K562 (cell line): ENCODE measurements around the gene CAPRIN2. TPM values are rescaled to one million over a fixed set of nuclear protein-coding genes. Genes with fewer than 3 reads are reported as not detected.

Experiments
- ATAC-seq: fragments of 200-7000 bp; cut with Tn5 transposase; 3 replicates; pipeline ENCODE4 v1.9.1; 2020; ENCODE audit warnings: moderate library complexity
- BruUV-seq: library from RNA; stranded (reverse); fragments of 400-500 nt; replicated peaks from 2 replicates; lab custom pipeline; 2021; lab: Mats Ljungman, UMichigan
- CTCF ChIA-PET: fragments of 300-600 bp; formaldehyde crosslinking; extraction: SDS; loops from one replicate; lab custom pipeline; 2021; ENCODE audit warnings: low intra/inter-chr PET ratio; lab: Yijun Ruan, JAX
- POLR2A ChIA-PET: fragments of 300-600, 350-650 bp; sonication (Branson Sonifier 250); formaldehyde crosslinking; extraction: SDS; loops from one replicate; lab custom pipeline; 2021; ENCODE audit warnings: antibody characterized with exemption, inconsistent platforms; lab: Yijun Ruan, JAX
- DNase-seq, 4 experiments: peaks; one replicate each; pipeline versions ENCODE4 v3.0.0 to v3.0.0-alpha.2; 2011 to 2018; ENCODE audit warnings: low spot score in 3 of 4, mixed read lengths in 3 of 4; ENCODE audit errors: extremely low read depth in 1 of 4
- FAIRE-seq: peaks from 2 replicates; lab custom pipeline; 2011; peaks lifted over from hg19 to GRCh38; lab: Jason Lieb, UNC
- H2AFZ ChIP-seq: 2 replicates; pipeline ENCODE4 v1.6.0; 2011; ENCODE audit warnings: low read depth, low read length, control low read depth, inconsistent platforms
- H3K27ac ChIP-seq: fragments of 200-600 bp; 3 replicates; pipeline ENCODE4 v1.8.0; 2011; ENCODE audit warnings: low read depth, mild to moderate bottlenecking, control low read depth, inconsistent platforms, low read length, moderate library complexity, mixed read lengths; ENCODE audit errors: extremely low read depth
- H3K27me3 ChIP-seq, 2 experiments: fragments of 300-600 bp in 1 of 2; 2 replicates in 1 of 2; 3 replicates in 1 of 2; pipeline versions ENCODE4 v1.6.0 to v1.8.0; 2011; ENCODE audit warnings: inconsistent platforms in 2 of 2, low read length in 2 of 2, mild to moderate bottlenecking in 1 of 2, mixed read lengths in 1 of 2, moderate library complexity in 1 of 2; ENCODE audit not compliant: control insufficient read depth in 2 of 2, insufficient read depth in 2 of 2
- H3K36me3 ChIP-seq: fragments of 300-600 bp; 3 replicates; pipeline ENCODE4 v1.8.0; 2011; ENCODE audit warnings: mild to moderate bottlenecking, low read length, inconsistent platforms; ENCODE audit not compliant: control insufficient read depth, insufficient read depth
- H3K4me1 ChIP-seq, 2 experiments: fragments of 200-600 bp in 1 of 2; replicated peaks in 1 of 2; 2 replicates in 1 of 2; 3 replicates in 1 of 2; pipeline versions ENCODE4 v1.5.1 to v1.8.0; 2011; ENCODE audit warnings: inconsistent platforms in 2 of 2, low read length in 2 of 2, mild to moderate bottlenecking in 1 of 2, mixed read lengths in 1 of 2, moderate library complexity in 1 of 2; ENCODE audit not compliant: control insufficient read depth in 2 of 2, insufficient read depth in 2 of 2
- H3K4me2 ChIP-seq: 2 replicates; pipeline ENCODE4 v1.6.1; 2011; ENCODE audit warnings: low read length, control low read depth, inconsistent platforms, mixed read lengths; ENCODE audit not compliant: insufficient read depth
- H3K4me3 ChIP-seq: fragments of 200-600 bp; sonication (generic), shearing (Covaris generic); 2 replicates; pipeline ENCODE4 v1.5.1; 2016; ENCODE audit warnings: control low read depth, inconsistent platforms
- H3K79me2 ChIP-seq: fragments of 200-600 bp; 3 replicates; pipeline ENCODE4 v1.8.0; 2011; ENCODE audit warnings: low read length, inconsistent platforms; ENCODE audit not compliant: control insufficient read depth, insufficient read depth
- H3K9ac ChIP-seq, 2 experiments: 2 replicates each; pipeline versions ENCODE4 v1.6.0 to v1.6.1; 2011; ENCODE audit warnings: low read depth in 2 of 2, low read length in 2 of 2, control low read depth in 1 of 2, inconsistent platforms in 1 of 2, mild to moderate bottlenecking in 1 of 2, mixed read lengths in 1 of 2; ENCODE audit not compliant: insufficient read depth in 1 of 2
- H3K9me1 ChIP-seq: one replicate; pipeline ENCODE4 v1.6.0; 2011; ENCODE audit warnings: inconsistent platforms, mild to moderate bottlenecking, low read length, moderate library complexity; ENCODE audit not compliant: control insufficient read depth, insufficient read depth
- H3K9me3 ChIP-seq: replicated peaks from 2 replicates; pipeline ENCODE4 v1.5.1; 2011; ENCODE audit warnings: low read depth, low read length, inconsistent platforms; ENCODE audit not compliant: control insufficient read depth, insufficient read depth
- H4K20me1 ChIP-seq: replicated peaks from 2 replicates; pipeline ENCODE4 v1.6.1; 2011; ENCODE audit warnings: low read length, inconsistent platforms, mixed read lengths; ENCODE audit not compliant: control insufficient read depth, insufficient read depth
- CCNT2 ChIP-seq: IDR thresholded peaks from 2 replicates; pipeline ENCODE4 v1.6.1; 2011; ENCODE audit warnings: borderline replicate concordance, low read depth, mild to moderate bottlenecking, moderate library complexity, mixed read lengths, low read length; ENCODE audit not compliant: insufficient read length; ENCODE audit errors: extremely low read depth
- COPS2 ChIP-seq: fragments of 450-650 bp; conservative IDR thresholded peaks from 2 replicates; pipeline ENCODE4 v1.6.1; 2016; ENCODE audit warnings: mild to moderate bottlenecking, moderate library complexity
- CUX1 ChIP-seq: fragments of 200-800 bp; sonication (Bioruptor generic); IDR thresholded peaks from 2 replicates; pipeline ENCODE4 v1.6.1; 2016; ENCODE audit warnings: missing genetic modification characterization, missing compliant biosample characterization
- HMGXB4 ChIP-seq: sonication (generic); formaldehyde crosslinking; IDR thresholded peaks from 2 replicates; pipeline ENCODE4 v1.8.1; 2023; ENCODE audit warnings: mild to moderate bottlenecking, missing genetic modification reagents
- POLR2AphosphoS5 ChIP-seq: IDR thresholded peaks from 2 replicates; pipeline ENCODE4 v1.6.1; 2011; ENCODE audit warnings: mild to moderate bottlenecking, low read depth, low read length, moderate library complexity; ENCODE audit not compliant: control insufficient read depth, insufficient read depth
- ZNF609 ChIP-seq: sonication (generic); formaldehyde crosslinking; IDR thresholded peaks from 2 replicates; pipeline ENCODE4 v1.8.1; 2023; ENCODE audit warnings: missing genetic modification reagents, mild to moderate bottlenecking, borderline replicate concordance
- WGBS: fragments of 100-300 bp; shearing (Covaris generic); methylation state at CpG from one replicate; pipeline ENCODE4 v1.1.6; 2016; ENCODE audit warnings: low coverage, mixed read lengths; ENCODE audit not compliant: insufficient coverage; ENCODE audit errors: missing lambda C conversion rate; 5-methylcytosine and 5-hydroxymethylcytosine counted together
- in situ Hi-C: fragments of 300-500 bp; cut with MboI; formaldehyde crosslinking; loops from 4 replicates; pipeline ENCODE4 v1.15.0; 2018; ENCODE audit warnings: inconsistent platforms, mixed read lengths
- intact Hi-C: fragments of 100-400 bp; cut with micrococcal nuclease; formaldehyde crosslinking; loops from 2 replicates; pipeline ENCODE4 v1.14.2; 2022
- polyA plus RNA-seq, 8 experiments: library from polyadenylated mRNA; depleted of rRNA in 4 of 8; stranded (reverse) in 5 of 8; unstranded in 3 of 8; fragments of >200 nt; fragmentation: Nextera tagmentation in 2 of 8; fragmentation: Illumina TruSeq in 1 of 8; extraction: Ambion mirVana in 2 of 8; extraction: Trizol in 1 of 8; gene quantifications; 2 replicates each; pipeline versions ENCODE4 v1.2.1 to v1.2.3, GENCODE V29; 2011 to 2014; ENCODE audit warnings: inconsistent platforms in 1 of 8, missing spikeins in 1 of 8
- total RNA-seq, 7 experiments: library from RNA; depleted of rRNA in 6 of 7; stranded (reverse); fragments of >200 nt in 6 of 7; fragmentation: Illumina TruSeq in 2 of 7; extraction: Trizol in 2 of 7; gene quantifications; 2 replicates each; pipeline versions ENCODE4 v1.2.1 to v1.2.3, GENCODE V29; 2011 to 2021; ENCODE audit warnings: low replicate concordance in 1 of 7

The CAPRIN2 gene
- total and polyA plus RNA-seq, 9 of the 15 experiments (the other 6 are each of a cell fraction or from before 2014, with no cell fraction given) = 2.3 to 14.5 (median 8.9) TPM

GRCh38 chr12:30729547-30729946 lies 25.2 kb downstream of the CAPRIN2 start (continued):
- TF ChIP-seq COPS2 = no peak

GRCh38 chr12:30726647-30727046 lies 28.1 kb downstream of the CAPRIN2 start:
- H3K36me3 ChIP-seq = peaks cover 9% of the 10 kb centered on the region; the same call in 2 of the 3 replicates
- H4K20me1 ChIP-seq = no peaks in the 10 kb centered on the region; the same call in 1 of the 2 replicates
- ChIA-PET CTCF (no interaction called here), POLR2A (interaction anchor here (0.5 to 1.0 kb wide), 2 partner anchors 17 to 29 kb away, joined by 3 to 4 read pairs; no protein-coding TSS in a partner anchor)
- no peak overlapping the region for H3K4me2 ChIP-seq
- ATAC-seq (no peak), DNase-seq (no peak), FAIRE-seq (no peak)
- no peak overlapping the region for H3K27ac ChIP-seq
- H3K79me2 ChIP-seq = no peaks in the 10 kb centered on the region
- WGBS = 64% methylated on average over 1 of the region's 1 CpG
- no peaks in the 10 kb centered on the region for H3K27me3 ChIP-seq
- no TSS peak for BruUV-seq
- H2AFZ ChIP-seq = no peak overlapping the region
- H3K9me1 ChIP-seq = no peaks in the 10 kb centered on the region
- no peak overlapping the region for H3K4me3 ChIP-seq
- in situ Hi-C loops = no loop called here
- intact Hi-C loops = no loop called here
- H3K9ac ChIP-seq = no peak overlapping the region
- no peaks in the 10 kb centered on the region for H3K9me3 ChIP-seq
- H3K4me1 ChIP-seq = no peaks in the 10 kb centered on the region
- TF ChIP-seq CCNT2 (no peak), HMGXB4 (CRISPR knock-in tag) (no peak), ZNF609 (CRISPR knock-in tag) (no peak), POLR2AphosphoS5 (no peak), CUX1 (CRISPR knock-in tag) (no peak)
